Natural killer cell (primary cell): Measurements from ENCODE around the gene C6orf52. TPM values are rescaled to one million over a fixed set of nuclear protein-coding genes. Genes with fewer than 3 reads are reported as not detected.

Experiments used
- ATAC-seq, 3 donors: fragments of 150-1000 bp in 2 of 3; fragments of 200-7000 bp in 1 of 3; cut with Tn5 transposase; 1 replicate in 1 of 3; 2 replicates in 2 of 3; pipeline ENCODE4 v1.10.0; 2021; ENCODE audit warnings: mild to moderate bottlenecking in 2 of 3, moderate library complexity in 2 of 3
- DNase-seq, 2 donors: peaks; one replicate each; pipeline versions ENCODE4 v3.0.0 to v3.0.0-alpha.2; 2013 to 2021; ENCODE audit warnings: mixed read lengths in 1 of 2
- H3K27ac ChIP-seq: one replicate; pipeline ENCODE4 v1.5.1; 2013; ENCODE audit warnings: mild to moderate bottlenecking, low read length
- H3K27me3 ChIP-seq: one replicate; pipeline ENCODE4 v1.6.1; 2013; ENCODE audit warnings: low read length; ENCODE audit not compliant: control insufficient read depth, insufficient read depth
- H3K36me3 ChIP-seq: one replicate; pipeline ENCODE4 v1.6.1; 2013; ENCODE audit warnings: low read length; ENCODE audit not compliant: control insufficient read depth, insufficient read depth
- H3K4me1 ChIP-seq: one replicate; pipeline ENCODE4 v1.6.1; 2013; ENCODE audit warnings: low read length; ENCODE audit not compliant: control insufficient read depth, insufficient read depth
- H3K4me3 ChIP-seq: one replicate; pipeline ENCODE4 v1.5.1; 2013; ENCODE audit warnings: low read length
- H3K9me3 ChIP-seq: one replicate; pipeline ENCODE4 v1.6.1; 2013; ENCODE audit warnings: low read length; ENCODE audit not compliant: control insufficient read depth, insufficient read depth
- H3K27ac Mint-ChIP-seq, 2 donors: one replicate each; pipeline ENCODE4 v1.8.0; 2022; ENCODE audit warnings: mild to moderate bottlenecking in 2 of 2, mixed read lengths in 2 of 2, moderate library complexity in 1 of 2
- H3K27me3 Mint-ChIP-seq, 2 donors: one replicate each; pipeline ENCODE4 v1.8.0; 2022; ENCODE audit warnings: low read depth in 2 of 2, mixed read lengths in 2 of 2
- H3K36me3 Mint-ChIP-seq: one replicate; pipeline ENCODE4 v1.8.0; 2022; ENCODE audit warnings: mixed read lengths
- H3K4me1 Mint-ChIP-seq, 2 donors: one replicate each; pipeline ENCODE4 v1.8.0; 2022; ENCODE audit warnings: mixed read lengths in 2 of 2
- H3K4me3 Mint-ChIP-seq: one replicate; pipeline ENCODE4 v1.8.0; 2022; ENCODE audit warnings: mild to moderate bottlenecking, moderate library complexity, mixed read lengths
- H3K9me3 Mint-ChIP-seq, 2 donors: one replicate each; pipeline ENCODE4 v1.8.0; 2022; ENCODE audit warnings: mixed read lengths in 2 of 2
- WGBS: methylation state at CpG from one replicate; pipeline ENCODE4 v1.1.7; 2013; ENCODE audit warnings: missing lambda C conversion rate; ENCODE audit not compliant: insufficient coverage; 5-methylcytosine and 5-hydroxymethylcytosine counted together
- intact Hi-C: fragments of 100-400 bp; cut with micrococcal nuclease; formaldehyde crosslinking; loops from one replicate; pipeline ENCODE4 v1.14.2; 2022
- total RNA-seq, 4 donors: library from RNA; stranded (reverse); fragments of 120-200 nt in 1 of 4; gene quantifications; one replicate each; pipeline versions ENCODE4 v1.2.3 to v1.2.4, GENCODE V29; 2013 to 2022
- TF ChIP-seq, protein P1 (sequence below): fragments of 200-600 bp; IDR thresholded peaks from one replicate; pipeline ENCODE4 v1.8.0; 2022; ENCODE audit warnings: antibody characterized with exemption

Gene C6orf52
- total RNA-seq, 3 donors from 2014 or later (not counting 1 experiment from before 2014, with no cell fraction given), result 0.58 to 0.91 TPM; not detected in 1

DNA sequence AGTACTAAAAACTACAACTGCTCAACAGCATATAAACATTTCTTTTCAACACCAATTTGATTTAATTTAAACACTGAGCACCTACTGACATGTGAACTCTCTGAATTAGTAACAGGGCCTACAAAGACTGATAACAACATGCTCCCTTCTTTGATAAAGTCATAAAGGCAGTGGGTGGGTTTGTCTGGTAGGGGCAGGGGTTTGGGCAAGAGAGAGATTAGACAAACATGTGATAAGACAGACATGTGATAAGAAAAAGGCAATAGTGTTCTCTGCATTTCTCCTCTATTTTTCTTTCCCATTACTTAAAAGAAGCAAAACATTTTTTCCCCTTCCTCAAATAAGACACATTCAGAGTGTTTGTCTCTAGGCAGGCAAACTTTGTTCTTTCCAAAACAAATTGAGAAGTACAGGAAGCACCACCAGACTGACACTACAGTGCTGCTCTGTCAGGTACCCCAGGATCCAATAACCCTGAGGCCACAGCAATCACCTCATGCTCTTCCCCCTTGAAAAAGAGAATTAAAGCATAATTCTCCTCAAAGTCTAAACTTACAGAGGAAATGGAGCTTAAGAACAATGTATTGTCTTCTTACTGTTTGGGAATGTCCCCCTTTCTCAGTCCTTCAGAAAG, 11.9 kb downstream of the C6orf52 start:
- H3K4me3 ChIP-seq, result no peak overlapping the region
- H3K27ac ChIP-seq, result peak overlapping the region; percentile 28
- no peaks in the 10 kb centered on the region for H3K36me3 ChIP-seq
- no peaks in the 10 kb centered on the region for H3K36me3 Mint-ChIP-seq
- ATAC-seq (no peak), DNase-seq (no peak)
- H3K4me1 Mint-ChIP-seq, result peaks cover 33 to 35% of the 10 kb centered on the region in 2 donors
- H3K27me3 Mint-ChIP-seq, result peaks cover 0 to 2% of the 10 kb centered on the region in 2 donors
- H3K27me3 ChIP-seq, result no peaks in the 10 kb centered on the region
- TF ChIP-seq, protein P1, sequence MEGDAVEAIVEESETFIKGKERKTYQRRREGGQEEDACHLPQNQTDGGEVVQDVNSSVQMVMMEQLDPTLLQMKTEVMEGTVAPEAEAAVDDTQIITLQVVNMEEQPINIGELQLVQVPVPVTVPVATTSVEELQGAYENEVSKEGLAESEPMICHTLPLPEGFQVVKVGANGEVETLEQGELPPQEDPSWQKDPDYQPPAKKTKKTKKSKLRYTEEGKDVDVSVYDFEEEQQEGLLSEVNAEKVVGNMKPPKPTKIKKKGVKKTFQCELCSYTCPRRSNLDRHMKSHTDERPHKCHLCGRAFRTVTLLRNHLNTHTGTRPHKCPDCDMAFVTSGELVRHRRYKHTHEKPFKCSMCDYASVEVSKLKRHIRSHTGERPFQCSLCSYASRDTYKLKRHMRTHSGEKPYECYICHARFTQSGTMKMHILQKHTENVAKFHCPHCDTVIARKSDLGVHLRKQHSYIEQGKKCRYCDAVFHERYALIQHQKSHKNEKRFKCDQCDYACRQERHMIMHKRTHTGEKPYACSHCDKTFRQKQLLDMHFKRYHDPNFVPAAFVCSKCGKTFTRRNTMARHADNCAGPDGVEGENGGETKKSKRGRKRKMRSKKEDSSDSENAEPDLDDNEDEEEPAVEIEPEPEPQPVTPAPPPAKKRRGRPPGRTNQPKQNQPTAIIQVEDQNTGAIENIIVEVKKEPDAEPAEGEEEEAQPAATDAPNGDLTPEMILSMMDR, result no peak
- peak overlapping the region; percentile 70 to 73 for H3K27ac Mint-ChIP-seq
- H3K9me3 ChIP-seq, result no peaks in the 10 kb centered on the region
- intact Hi-C loops, result no loop called here
- H3K4me1 ChIP-seq, result peaks cover 17% of the 10 kb centered on the region
- H3K9me3 Mint-ChIP-seq, result no peaks in the 10 kb centered on the region
- H3K4me3 Mint-ChIP-seq, result peak overlapping the region; percentile 47

- no peaks in the 10 kb centered on the region for H3K9me3 ChIP-seq
- no peak overlapping the region for H3K4me3 ChIP-seq
- Mint-ChIP-seq H3K27ac (peak overlapping the region in 1 of 2 donors; percentile 70), H3K36me3 (no peaks in the 10 kb centered on the region), H3K27me3 (peaks cover 0 to 2% of the 10 kb centered on the region in 2 donors), H3K4me1 (peaks cover 33 to 35% of the 10 kb centered on the region in 2 donors), H3K4me3 (no peak overlapping the region), H3K9me3 (no peaks in the 10 kb centered on the region)
- WGBS, result 89% methylated on average over 1 of the region's 3 CpGs
- no peaks in the 10 kb centered on the region for H3K36me3 ChIP-seq
- DNase-seq (no peak), ATAC-seq (no peak)
- no peaks in the 10 kb centered on the region for H3K27me3 ChIP-seq
- H3K4me1 ChIP-seq, result peaks cover 17% of the 10 kb centered on the region
- H3K27ac ChIP-seq, result no peak overlapping the region
- TF ChIP-seq, protein P1, result no peak
- intact Hi-C loops, result no loop called here
These were observed 12.6 kb downstream of the C6orf52 start for GRCh38 chr6:10681795-10682194.

- Mint-ChIP-seq H3K36me3 (no peaks in the 10 kb centered on the region), H3K27me3 (peaks cover 3 to 5% of the 10 kb centered on the region in 2 donors), H3K4me1 (peaks cover 12 to 14% of the 10 kb centered on the region in 2 donors), H3K27ac (no peak overlapping the region), H3K4me3 (no peak overlapping the region), H3K9me3 (no peaks in the 10 kb centered on the region)
- Histone ChIP-seq H3K27me3 (no peaks in the 10 kb centered on the region), H3K4me1 (peaks cover 6% of the 10 kb centered on the region), H3K4me3 (no peak overlapping the region), H3K36me3 (no peaks in the 10 kb centered on the region), H3K27ac (no peak overlapping the region), H3K9me3 (no peaks in the 10 kb centered on the region)
- 90% methylated on average over 4 of the region's 4 CpGs for WGBS
- TF ChIP-seq, protein P1, result no peak
- DNase-seq, result no peak
- no peak for ATAC-seq
- intact Hi-C loops, result no loop called here
These were observed 16.0 kb downstream of the C6orf52 start for GRCh38 chr6:10678456-10678855.

GRCh38 chr6:10676403-10676802, 18.0 kb downstream of the C6orf52 start:
- Histone ChIP-seq H3K9me3 (no peaks in the 10 kb centered on the region), H3K4me3 (no peak overlapping the region), H3K27ac (no peak overlapping the region), H3K4me1 (no peaks in the 10 kb centered on the region), H3K27me3 (no peaks in the 10 kb centered on the region), H3K36me3 (no peaks in the 10 kb centered on the region)
- ATAC-seq (no peak), DNase-seq (no peak)
- Mint-ChIP-seq H3K27me3 (peaks cover 3 to 5% of the 10 kb centered on the region in 2 donors), H3K9me3 (no peaks in the 10 kb centered on the region), H3K4me1 (no peaks in the 10 kb centered on the region), H3K27ac (no peak overlapping the region), H3K36me3 (no peaks in the 10 kb centered on the region), H3K4me3 (no peak overlapping the region)
- intact Hi-C loops, result no loop called here
- TF ChIP-seq, protein P1, result no peak
- WGBS, result 94% methylated on average over 7 of the region's 7 CpGs
